Pulmonary artery endothelial cell (primary cell): ENCODE data around the gene YWHAB. TPM values are rescaled to one million over a fixed set of nuclear protein-coding genes. Genes with fewer than 3 reads are reported as not detected.

ENCODE experiments used
- DNase-seq: peaks from one replicate; pipeline ENCODE4 v3.0.0-alpha.2; 2011; ENCODE audit warnings: low read depth, low spot score
- total RNA-seq: library from RNA; depleted of rRNA; stranded (reverse); fragments of >200 nt; gene quantifications from 2 replicates; pipeline ENCODE4 v1.2.3, GENCODE V29; 2014

YWHAB gene
- total RNA-seq, 1 donor from 2014 or later, result 135 TPM

- DNase-seq, result no peak
Measured at GRCh38 chr20:44911264-44911921, 25.9 kb downstream of the YWHAB start.

GRCh38 chr20:44912189-44912588 lies 26.7 kb downstream of the YWHAB start:
- no peak for DNase-seq

- no peak for DNase-seq
Measured at GRCh38 chr20:44914924-44915323, 29.4 kb downstream of the YWHAB start.

DNA sequence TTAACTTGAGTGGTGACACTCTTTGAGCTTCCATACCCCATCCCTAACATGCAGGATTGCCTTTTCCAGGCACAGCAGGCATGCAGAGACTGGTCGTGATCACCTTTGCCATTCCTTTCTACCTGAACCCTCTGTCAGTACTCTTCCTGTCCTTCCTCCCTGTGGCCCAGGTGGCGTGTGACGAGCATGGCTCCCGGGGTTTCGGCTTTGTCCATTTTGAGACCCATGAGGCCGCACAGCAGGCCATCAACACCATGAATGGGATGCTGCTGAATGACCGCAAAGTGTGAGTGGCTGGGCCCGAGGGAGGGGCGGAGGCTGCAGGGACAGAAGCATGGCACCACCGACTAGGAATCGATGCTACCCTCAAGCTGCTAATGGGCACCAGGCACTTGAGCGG lies 31.1 kb downstream of the YWHAB start:
- no peak for DNase-seq

GRCh38 chr20:44917399-44917798 lies 31.9 kb downstream of the YWHAB start:
- no peak for DNase-seq

- DNase-seq, result no peak
Measured at GRCh38 chr20:44918342-44918741, 32.8 kb downstream of the YWHAB start.

DNA sequence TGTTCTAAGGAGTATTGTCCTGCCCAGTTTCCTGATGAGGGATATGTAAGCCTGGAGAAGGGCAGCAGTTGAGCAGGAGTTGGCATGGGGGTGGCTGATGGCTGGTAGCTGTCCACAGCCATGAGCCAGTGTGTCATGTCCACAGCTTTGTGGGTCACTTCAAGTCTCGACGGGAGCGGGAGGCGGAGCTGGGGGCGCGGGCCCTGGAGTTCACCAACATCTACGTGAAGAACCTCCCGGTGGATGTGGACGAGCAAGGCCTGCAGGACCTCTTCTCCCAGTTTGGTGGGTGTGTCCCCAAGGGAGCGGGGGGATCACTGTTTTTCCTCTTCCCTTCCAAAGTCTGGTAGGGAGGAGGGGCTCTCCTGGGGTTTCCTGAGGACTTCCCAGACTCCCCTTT lies 33.3 kb downstream of the YWHAB start:
- DNase-seq, result no peak

GRCh38 chr20:44921447-44921846 lies 35.9 kb downstream of the YWHAB start:
- DNase-seq, result no peak

GRCh38 chr20:44924541-44924940 lies 39.0 kb downstream of the YWHAB start:
- no peak for DNase-seq

DNA sequence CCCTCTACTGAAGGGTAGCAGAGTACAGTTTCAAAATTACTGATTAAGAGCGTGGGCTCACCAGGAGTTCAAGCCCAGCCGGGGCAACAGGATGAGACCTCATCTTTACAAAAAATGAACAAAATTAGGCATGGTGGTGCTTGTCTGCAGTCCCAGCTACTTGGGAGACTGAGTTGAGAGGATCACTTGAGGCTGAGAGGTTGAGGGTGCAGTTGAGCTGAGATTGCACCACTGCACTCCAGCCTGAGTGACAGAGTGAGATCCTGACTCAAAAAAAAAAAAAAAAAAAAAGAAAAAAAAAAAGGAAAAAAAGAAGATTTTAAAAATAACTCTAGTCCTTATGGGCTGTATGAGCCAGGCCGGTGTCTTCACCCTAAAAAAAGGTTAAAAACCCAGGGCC lies 43.1 kb downstream of the YWHAB start:
- DNase-seq, result no peak

DNA sequence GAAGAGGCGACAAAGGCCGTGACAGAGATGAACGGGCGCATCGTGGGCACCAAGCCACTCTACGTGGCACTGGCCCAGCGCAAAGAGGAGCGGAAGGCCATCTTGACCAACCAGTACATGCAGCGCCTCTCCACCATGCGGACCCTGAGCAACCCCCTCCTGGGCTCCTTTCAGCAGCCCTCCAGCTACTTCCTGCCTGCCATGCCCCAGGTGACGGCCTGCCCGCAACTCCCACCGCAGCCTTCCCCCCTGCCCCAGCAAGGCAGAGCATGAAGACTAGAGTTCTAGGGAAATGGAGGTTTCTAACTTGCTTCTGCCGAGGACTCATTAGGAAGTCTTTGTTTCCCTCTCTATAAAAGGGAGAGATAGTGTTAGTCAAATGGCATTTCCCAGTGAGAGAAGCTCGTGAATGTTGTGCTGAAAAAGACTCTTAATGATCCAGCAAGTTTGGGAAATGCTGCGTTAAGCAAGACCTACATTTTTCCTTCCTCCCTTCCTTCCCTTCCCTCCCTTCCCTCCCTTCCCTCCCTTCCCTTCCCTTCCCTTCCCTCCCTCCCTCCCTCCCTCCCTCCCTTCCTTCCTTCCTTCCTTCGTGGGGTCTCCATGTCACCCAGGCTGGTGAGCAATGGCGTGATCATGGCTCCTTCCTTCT lies 45.1 kb downstream of the YWHAB start:
- no peak for DNase-seq

GRCh38 chr20:44931911-44932310 lies 46.4 kb downstream of the YWHAB start:
- no peak for DNase-seq

DNA sequence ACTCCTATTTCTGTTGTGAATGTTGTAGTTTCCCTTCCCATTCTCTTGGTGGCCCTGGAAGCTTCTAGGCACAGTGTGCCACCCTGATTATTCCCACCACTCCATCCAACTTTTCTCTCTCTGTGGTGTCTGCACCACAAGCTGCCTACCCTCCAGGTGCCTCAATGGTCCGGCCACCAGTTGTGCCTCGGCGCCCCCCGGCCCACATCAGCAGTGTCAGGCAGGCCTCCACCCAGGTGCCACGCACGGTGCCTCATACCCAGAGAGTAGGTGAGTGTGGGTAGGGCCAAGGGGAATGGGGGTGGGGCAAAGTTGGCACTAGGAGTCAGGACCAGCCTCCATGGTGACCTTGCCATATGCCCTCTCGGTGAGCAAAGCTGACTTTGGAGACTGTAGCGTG lies 47.4 kb downstream of the YWHAB start:
- no peak for DNase-seq

- DNase-seq, result no peak
Measured at GRCh38 chr20:44936510-44936909, 51.0 kb downstream of the YWHAB start.

- DNase-seq, result no peak
Measured at GRCh38 chr20:44938637-44939036, 53.1 kb downstream of the YWHAB start.

DNA sequence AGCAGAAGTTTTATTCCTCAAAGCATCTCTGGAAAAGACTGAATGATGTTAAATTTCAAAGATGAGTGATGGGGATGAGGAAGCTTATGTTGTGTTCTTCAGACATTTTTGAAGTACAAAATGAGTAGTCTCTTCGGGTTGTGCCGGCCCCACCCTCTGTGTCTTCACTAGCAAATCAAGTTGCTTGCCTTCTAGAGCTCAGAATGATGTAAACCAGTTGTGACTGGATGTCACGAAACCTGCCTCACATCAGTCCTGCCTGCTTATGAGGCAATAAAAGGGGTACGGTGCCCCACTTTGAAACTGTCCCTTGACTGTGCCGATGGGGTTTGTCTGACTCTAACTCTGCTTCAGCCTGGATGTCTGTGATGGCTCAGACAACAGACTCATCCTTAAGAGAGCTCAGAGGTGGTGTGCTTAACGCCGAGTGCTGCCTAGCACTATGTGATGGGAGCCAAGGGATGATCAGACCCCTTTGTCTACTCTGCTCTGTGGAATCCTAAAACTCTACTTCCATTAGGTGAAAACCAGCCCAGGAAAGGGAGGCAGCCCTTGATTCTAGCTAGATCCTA lies 55.7 kb downstream of the YWHAB start:
- DNase-seq, result no peak

- DNase-seq, result no peak
Measured at GRCh38 chr20:44942264-44942973, 56.9 kb downstream of the YWHAB start.

DNA sequence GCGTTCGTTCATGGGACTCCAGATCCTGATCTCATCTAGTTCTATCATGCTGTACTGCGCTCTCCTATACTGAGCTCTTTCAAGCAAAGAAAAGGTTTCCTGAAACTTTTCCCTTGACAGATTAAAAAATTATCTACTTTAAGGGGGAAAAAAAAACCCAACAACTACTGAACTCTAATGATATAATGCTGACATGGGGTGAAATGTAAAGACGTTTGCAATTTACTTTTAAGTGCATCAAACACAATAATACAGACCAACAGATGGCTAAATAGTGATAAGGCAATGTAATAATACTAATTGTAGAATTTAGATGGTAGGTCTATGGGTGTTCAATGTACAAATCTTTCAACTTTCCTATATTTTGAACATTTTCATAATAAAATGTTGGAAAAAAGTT lies 58.3 kb downstream of the YWHAB start:
- DNase-seq, result no peak

DNA sequence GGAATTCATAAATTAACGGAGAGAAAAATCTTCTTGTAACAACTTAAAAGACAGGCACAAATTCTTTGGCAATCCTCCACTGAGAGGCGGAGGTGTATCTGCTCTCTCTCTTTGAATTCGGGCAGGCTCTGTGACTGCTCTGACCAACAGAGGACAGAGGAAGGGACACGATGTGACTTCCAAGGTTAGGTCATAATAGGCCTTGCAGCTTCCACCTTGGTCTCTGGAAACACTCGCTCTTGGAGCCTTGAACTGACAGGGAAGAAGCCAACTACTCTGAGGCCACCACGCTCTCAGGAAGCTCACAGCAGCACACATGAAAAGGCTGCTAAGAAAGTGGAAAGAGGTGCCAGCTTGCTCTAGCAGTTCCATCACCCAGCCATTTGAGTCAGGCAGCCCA lies 59.8 kb downstream of the YWHAB start:
- DNase-seq, result no peak

GRCh38 chr20:44946271-44946852 lies 60.9 kb downstream of the YWHAB start:
- no peak for DNase-seq

GRCh38 chr20:44948107-44948506 lies 62.6 kb downstream of the YWHAB start:
- DNase-seq, result no peak

GRCh38 chr20:44948513-44948912 lies 63.0 kb downstream of the YWHAB start:
- no peak for DNase-seq
